Measurements from ENCODE around the gene TRAF7.

DNA sequence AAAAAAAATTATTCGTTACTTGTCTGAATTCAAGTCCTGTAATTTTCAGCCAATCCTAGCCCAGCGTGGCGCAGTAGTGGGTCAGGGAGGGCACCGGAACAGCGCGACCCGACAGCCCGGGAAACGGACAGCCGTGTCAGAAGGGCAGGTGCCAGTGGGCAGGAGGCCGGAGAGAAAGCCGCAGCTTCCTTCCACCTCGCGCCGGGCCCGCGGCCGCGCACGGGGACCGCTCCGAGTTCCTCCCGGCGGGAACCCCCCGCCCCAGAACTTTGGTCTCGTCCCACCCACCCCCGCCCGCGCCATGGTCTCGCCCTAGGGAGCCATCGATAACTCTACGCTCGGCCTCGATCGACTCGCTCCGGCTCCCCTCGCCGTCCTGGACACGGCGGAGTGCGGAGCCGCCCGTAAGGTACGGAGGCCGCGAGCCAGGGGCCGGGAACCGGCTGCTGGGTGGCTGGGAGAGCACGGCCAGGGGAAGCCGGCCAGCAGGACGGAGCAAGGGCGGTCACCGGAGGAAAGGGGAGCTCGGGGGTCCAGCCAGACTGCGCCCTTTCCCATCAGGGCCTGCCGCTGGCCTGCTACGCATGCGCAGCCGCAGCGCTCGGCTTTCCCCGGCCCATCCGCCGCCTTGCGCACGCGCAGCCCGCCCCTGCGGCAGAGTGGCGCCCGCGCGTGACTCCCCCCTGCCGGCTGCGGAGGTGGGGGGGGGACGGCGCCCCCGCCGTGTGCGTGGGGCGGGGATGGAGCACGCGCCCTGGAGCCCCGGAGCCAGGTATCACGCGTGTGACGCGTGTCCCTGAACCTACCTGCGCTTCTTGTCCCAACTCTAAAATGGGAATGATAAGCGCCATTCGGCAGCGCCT lies 49.8 kb downstream of the TRAF7 start, which contains the start of gene MLST8:
- peak; percentile 69 for TF ChIP-seq EP300 (conservative IDR thresholded peaks at IDR 0.05; ENCODE audit: poor library complexity, severe bottlenecking)
- TF ChIP-seq TAF1 (IDR thresholded peaks at IDR 0.05; ENCODE audit: low read depth) = peak; percentile 28
